Measurements from ENCODE around the gene RBMS1.

DNA sequence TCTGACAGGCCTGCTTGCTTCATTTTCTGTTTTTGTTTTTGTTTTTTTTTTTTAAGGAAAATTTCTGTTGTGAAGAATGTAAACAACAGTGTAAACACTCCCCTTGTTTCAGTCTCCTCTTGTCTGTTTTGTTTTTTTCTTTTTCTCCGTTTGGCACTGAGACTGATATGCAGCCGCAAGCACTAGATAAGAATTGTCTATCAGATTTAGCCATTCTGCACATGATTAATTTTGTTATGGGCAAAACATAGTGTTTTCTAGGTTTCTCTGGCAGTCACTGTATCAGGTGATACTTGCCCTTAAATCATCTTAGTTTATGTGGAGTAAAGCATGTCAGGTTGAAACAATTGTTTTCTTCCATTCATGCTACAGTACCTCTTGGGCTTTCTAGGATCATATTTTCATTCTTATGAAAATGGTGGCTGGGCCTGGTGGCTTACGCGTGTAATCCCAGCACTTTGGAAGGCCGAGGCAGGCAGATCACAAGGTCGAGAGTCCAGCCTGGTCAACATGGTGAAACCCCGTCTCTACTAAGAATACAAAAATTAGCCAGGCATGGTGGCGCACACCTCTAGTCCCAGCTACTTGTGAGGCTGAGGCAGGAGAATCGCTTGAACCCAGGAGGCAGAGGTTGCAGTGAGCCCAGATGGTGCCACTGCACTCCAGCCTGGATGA is 12.9 kb upstream of the RBMS1 start:
- TF ChIP-seq, protein P1, sequence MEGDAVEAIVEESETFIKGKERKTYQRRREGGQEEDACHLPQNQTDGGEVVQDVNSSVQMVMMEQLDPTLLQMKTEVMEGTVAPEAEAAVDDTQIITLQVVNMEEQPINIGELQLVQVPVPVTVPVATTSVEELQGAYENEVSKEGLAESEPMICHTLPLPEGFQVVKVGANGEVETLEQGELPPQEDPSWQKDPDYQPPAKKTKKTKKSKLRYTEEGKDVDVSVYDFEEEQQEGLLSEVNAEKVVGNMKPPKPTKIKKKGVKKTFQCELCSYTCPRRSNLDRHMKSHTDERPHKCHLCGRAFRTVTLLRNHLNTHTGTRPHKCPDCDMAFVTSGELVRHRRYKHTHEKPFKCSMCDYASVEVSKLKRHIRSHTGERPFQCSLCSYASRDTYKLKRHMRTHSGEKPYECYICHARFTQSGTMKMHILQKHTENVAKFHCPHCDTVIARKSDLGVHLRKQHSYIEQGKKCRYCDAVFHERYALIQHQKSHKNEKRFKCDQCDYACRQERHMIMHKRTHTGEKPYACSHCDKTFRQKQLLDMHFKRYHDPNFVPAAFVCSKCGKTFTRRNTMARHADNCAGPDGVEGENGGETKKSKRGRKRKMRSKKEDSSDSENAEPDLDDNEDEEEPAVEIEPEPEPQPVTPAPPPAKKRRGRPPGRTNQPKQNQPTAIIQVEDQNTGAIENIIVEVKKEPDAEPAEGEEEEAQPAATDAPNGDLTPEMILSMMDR (IDR thresholded peaks at IDR 0.05) = no peak
- no peak for TF ChIP-seq POLR2AphosphoS5 (IDR thresholded peaks at IDR 0.05)
- TF ChIP-seq POLR2A (IDR thresholded peaks at IDR 0.05) = no peak
- no peak for TF ChIP-seq EP300 (IDR thresholded peaks at IDR 0.05)

Data from gastroesophageal sphincter (tissue), 3 donors.